Heart left ventricle (tissue), 13 donors: ENCODE results near the gene MTURN.

ENCODE experiments used
- POLR2A ChIP-seq, 2 donors: fragments of 450-650 bp; IDR thresholded peaks; one replicate each; pipeline ENCODE4 v1.6.1; 2017; ENCODE audit warnings: antibody characterized with exemption in 2 of 2, mild to moderate bottlenecking in 2 of 2, moderate library complexity in 2 of 2
- TF ChIP-seq, protein P1 (sequence below), 12 donors: fragments of 200-600 bp; sonication (generic) in 4 of 12; IDR thresholded peaks; one replicate each; pipeline versions ENCODE4 v1.5.0 to v1.8.0; 2018 to 2022; ENCODE audit warnings: antibody characterized with exemption in 12 of 12, mild to moderate bottlenecking in 5 of 12
- donor health status: ischemic (EF 13 %, LVEDD 7.1; RV severe dilation, severe dysfunction).
- donor health status: DM: no; HTN: yes; CAD: no.
- donor health status: DM: no; HTN: no; CAD: no.
- donor health status: ischemic (EF 25% LVEDD 6.9; RV normal size, moderate dysfunction).
- donor health status: ischemic (EF 25% LVEDD 5.7; RV mildly dilated, moderate dysfunction).
- donor health status: ischemic (EF 35%, LVEDD 5.7; RV mildly dilated, moderate dysfunction).
- donor health status: nonischemic (EF 11% LVEDD 7.7; RV severe dilation, severe dysfunction).
- donor health status: DM: yes; HTN: yes; CAD: no.
- donor health status: PGD.
- donor health status: ischemic (EF 29% LVEDD 5.4; RV normal size, mild dysfunction).
- donor health status: nonischemic (EF 23%, LVEDD 6.1; RV moderate dilation, normal function).

DNA sequence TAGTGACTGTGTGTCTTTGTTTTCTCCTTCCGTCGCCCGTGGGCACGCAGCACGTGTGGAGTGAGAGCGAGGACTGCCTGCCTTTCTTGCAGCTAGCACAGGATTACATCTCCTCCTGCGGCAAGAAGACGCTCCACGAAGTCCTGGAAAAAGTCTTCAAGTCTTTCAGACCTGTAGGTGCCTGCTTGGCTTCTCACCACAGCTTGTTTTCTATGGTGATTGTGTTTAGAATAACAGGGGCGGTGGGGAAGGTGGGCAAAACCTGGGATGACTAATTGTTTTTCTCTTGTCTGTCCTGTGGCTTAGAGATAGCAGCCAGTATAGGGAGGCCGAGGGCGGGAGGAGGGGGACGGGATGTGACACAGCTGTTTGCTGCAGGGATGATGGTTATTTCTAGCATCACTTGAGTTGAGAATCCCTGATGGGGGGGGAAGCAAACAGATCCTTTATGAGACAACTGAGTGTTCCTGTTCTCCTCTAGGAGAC, 11.4 kb downstream of the MTURN start:
- TF ChIP-seq, protein P1, sequence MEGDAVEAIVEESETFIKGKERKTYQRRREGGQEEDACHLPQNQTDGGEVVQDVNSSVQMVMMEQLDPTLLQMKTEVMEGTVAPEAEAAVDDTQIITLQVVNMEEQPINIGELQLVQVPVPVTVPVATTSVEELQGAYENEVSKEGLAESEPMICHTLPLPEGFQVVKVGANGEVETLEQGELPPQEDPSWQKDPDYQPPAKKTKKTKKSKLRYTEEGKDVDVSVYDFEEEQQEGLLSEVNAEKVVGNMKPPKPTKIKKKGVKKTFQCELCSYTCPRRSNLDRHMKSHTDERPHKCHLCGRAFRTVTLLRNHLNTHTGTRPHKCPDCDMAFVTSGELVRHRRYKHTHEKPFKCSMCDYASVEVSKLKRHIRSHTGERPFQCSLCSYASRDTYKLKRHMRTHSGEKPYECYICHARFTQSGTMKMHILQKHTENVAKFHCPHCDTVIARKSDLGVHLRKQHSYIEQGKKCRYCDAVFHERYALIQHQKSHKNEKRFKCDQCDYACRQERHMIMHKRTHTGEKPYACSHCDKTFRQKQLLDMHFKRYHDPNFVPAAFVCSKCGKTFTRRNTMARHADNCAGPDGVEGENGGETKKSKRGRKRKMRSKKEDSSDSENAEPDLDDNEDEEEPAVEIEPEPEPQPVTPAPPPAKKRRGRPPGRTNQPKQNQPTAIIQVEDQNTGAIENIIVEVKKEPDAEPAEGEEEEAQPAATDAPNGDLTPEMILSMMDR (IDR thresholded peaks at IDR 0.05), result no peak
- no peak for TF ChIP-seq POLR2A (IDR thresholded peaks at IDR 0.05)
